ENCODE data around the gene PTGDR2. TPM values are rescaled to one million over a fixed set of nuclear protein-coding genes. Genes with fewer than 3 reads are reported as not detected.

The PTGDR2 gene
- total RNA-seq, 4 donors from 2014 or later, result 0.11 TPM; not detected in 3

GRCh38 chr11:60849641-60850520 is 5.9 kb downstream of the PTGDR2 start:
- DNase-seq, result no peak
- Histone ChIP-seq H3K9me3 (no peaks in the 10 kb centered on the region), H3K27me3 (no peaks in the 10 kb centered on the region), H3K27ac (no peak overlapping the region), H3K4me3 (replicated peaks in 1 of 3) (no peak overlapping the region), H3K4me1 (no peaks in the 10 kb centered on the region), H3K36me3 (peaks cover 14 to 16% of the 10 kb centered on the region in 2 donors)
- TF ChIP-seq CTCF (IDR thresholded peaks at IDR 0.05) (no peak), POLR2A (IDR thresholded peaks at IDR 0.05) (no peak)
- WGBS, 2 donors, result 91 to 92% methylated on average over 22 to 25 of the region's 29 CpGs
- intact Hi-C loops (cut with DNase I), result no loop called here

DNA sequence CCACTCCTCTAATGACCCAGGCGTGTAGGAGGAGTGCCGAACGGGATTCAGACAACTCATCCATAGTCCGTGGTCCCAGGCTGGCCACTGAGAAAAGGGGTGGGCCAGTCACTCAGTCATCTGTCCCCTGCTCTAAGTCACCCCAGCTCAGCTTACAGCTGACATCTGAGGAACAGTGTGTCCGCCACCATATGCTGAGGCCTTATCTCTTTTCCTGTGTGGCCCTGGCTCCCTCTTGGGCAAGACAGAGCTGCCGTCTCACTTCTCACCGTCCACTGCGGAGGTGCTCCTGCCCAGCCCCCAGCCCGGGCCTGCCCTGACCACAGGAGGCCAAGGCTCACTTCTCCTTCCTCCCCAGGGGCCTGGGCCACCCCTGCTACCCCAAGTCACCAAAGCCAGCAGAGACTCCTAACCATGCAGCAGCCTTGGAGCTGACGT is 7.0 kb downstream of the PTGDR2 start:
- Histone ChIP-seq H3K27me3 (no peaks in the 10 kb centered on the region), H3K27ac (no peak overlapping the region), H3K9me3 (no peaks in the 10 kb centered on the region), H3K4me3 (replicated peaks in 1 of 3) (no peak overlapping the region), H3K36me3 (peaks cover 14 to 16% of the 10 kb centered on the region in 2 donors), H3K4me1 (peaks cover 3 to 5% of the 10 kb centered on the region in 2 donors)
- no peak for DNase-seq
- intact Hi-C loops (cut with DNase I), result no loop called here
- WGBS, 2 donors, result 86 to 93% methylated on average over 7 to 10 of the region's 10 CpGs
- TF ChIP-seq CTCF (IDR thresholded peaks at IDR 0.05) (no peak), POLR2A (IDR thresholded peaks at IDR 0.05) (no peak)

DNA sequence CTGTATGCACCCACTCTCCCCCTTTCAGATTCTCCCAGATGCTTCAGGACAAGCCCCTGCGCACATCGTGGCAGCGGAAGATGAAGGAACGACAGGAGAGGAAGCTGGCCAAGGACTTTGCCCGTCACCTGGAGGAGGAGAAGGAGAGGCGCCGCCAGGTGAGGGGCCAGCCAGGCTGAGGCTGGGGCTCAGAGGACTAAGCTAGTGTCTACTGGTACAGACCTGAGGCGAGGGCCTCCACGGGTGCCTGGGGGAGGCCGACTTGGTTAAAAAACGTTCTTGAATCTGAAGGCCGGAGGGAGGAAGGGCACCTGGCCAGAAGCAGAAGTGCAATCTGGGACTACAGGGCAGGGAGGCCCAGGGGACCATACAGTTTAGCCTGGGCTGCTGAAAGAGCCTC is 7.9 kb downstream of the PTGDR2 start:
- Histone ChIP-seq H3K27me3 (no peaks in the 10 kb centered on the region), H3K4me1 (peaks cover 9 to 12% of the 10 kb centered on the region in 2 donors), H3K36me3 (peaks cover 14 to 16% of the 10 kb centered on the region in 2 donors), H3K27ac (no peak overlapping the region), H3K9me3 (no peaks in the 10 kb centered on the region), H3K4me3 (replicated peaks in 1 of 3) (no peak overlapping the region)
- TF ChIP-seq CTCF (IDR thresholded peaks at IDR 0.05) (no peak), POLR2A (IDR thresholded peaks at IDR 0.05) (no peak)
- intact Hi-C loops (cut with DNase I), result no loop called here
- 92 to 96% methylated on average over 12 of the region's 12 CpGs for WGBS, 2 donors
- no peak for DNase-seq

DNA sequence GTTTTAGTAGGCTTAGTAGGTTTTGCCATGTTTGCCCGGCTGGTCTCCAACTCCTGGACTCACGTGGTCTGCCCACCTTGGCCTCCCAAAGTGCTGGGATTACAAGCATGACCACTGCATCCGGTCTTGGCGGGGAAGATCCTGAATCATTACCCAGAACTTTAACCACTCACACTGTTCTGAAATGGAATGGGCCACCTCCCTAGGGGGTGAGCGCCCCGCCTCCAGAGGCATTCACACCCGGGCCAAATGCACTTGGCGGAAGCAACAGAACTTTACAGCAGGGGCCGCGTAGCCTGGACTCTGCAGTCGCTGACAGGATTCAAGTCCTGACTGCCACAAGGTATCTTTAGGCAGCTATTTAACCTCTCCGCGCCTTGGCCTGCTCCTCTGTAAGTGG is 8.5 kb downstream of the PTGDR2 start:
- Histone ChIP-seq H3K36me3 (peaks cover 14 to 16% of the 10 kb centered on the region in 2 donors), H3K4me1 (peaks cover 13 to 17% of the 10 kb centered on the region in 2 donors), H3K9me3 (no peaks in the 10 kb centered on the region), H3K27ac (no peak overlapping the region), H3K27me3 (no peaks in the 10 kb centered on the region), H3K4me3 (replicated peaks in 1 of 3) (no peak overlapping the region)
- WGBS, 2 donors, result 65 to 77% methylated on average over 6 to 13 of the region's 13 CpGs
- no peak for TF ChIP-seq CTCF (IDR thresholded peaks at IDR 0.05)
- TF ChIP-seq POLR2A (IDR thresholded peaks at IDR 0.05), result no peak
- no peak for DNase-seq
- intact Hi-C loops (cut with DNase I), result no loop called here

DNA sequence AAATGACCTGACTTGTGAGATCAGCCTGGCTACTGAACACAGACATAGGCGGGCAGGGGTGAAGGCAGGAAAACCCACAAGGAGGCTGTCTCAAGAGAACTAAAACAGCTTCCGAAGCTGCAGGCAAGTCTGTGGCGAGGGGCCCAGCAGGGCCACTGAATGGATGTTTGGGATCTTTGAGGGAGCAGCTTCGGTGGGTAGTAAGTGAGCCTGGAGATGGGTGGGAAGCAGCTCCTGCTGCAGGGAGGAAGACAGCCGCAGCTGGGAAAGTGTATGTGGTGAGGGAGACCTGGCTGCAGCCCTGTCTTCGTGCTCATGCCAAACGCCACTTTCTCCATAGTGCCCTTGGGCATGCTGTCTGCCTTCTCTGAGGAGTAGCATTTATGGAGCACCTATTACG is 10.4 kb downstream of the PTGDR2 start:
- H3K9me3 ChIP-seq, result no peaks in the 10 kb centered on the region
- no peaks in the 10 kb centered on the region for H3K27me3 ChIP-seq
- H3K4me3 ChIP-seq (replicated peaks in 1 of 3), result no peak overlapping the region
- TF ChIP-seq CTCF (IDR thresholded peaks at IDR 0.05) (no peak), POLR2A (IDR thresholded peaks at IDR 0.05) (no peak)
- H3K27ac ChIP-seq, result no peak overlapping the region
- H3K36me3 ChIP-seq, result peaks cover 4 to 9% of the 10 kb centered on the region in 2 donors
- intact Hi-C loops (cut with DNase I), result no loop called here
- 87 to 91% methylated on average over 8 of the region's 8 CpGs for WGBS, 2 donors
- peaks cover 26 to 29% of the 10 kb centered on the region in 2 donors for H3K4me1 ChIP-seq
- DNase-seq, result no peak

Measured in thyroid gland (tissue), 4 donors.